SU-DHL-6 (cell line): Measurements from ENCODE around the gene ADARB2.

Experiments
- CTCF ChIP-seq: fragments of 200-600 bp; sonication (generic); IDR thresholded peaks from one replicate; pipeline ENCODE4 v1.5.1; 2017; ENCODE audit warnings: antibody characterized with exemption, mild to moderate bottlenecking, low read length, moderate library complexity; ENCODE audit not compliant: insufficient read depth, poor library complexity, severe bottlenecking
- EZH2phosphoT487 ChIP-seq: fragments of 200-600 bp; sonication (generic), shearing (Covaris generic); conservative IDR thresholded peaks from 2 replicates; pipeline ENCODE4 v1.6.1; 2018; ENCODE audit warnings: mild to moderate bottlenecking, antibody characterized with exemption, low read length, moderate library complexity, mixed read lengths

DNA sequence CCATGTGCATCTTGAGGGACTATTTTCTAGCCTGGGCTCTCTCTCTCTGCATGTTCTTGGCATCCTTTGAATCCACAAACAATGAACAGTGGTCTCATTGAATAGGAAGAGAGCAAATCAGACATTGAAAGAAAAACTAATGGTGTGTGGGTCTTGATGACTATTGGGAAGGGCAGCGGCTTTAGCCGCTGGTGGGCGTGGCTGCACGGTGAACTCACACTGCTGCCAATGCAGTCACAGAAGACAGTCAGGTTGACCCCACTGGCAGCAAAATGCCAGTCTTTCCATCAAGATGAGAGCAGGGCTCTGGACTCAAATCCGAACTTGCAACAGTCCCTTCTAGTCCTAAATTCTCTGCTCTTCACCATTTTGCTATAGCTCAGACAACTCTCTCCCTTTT lies 91.0 kb downstream of the ADARB2 start:
- TF ChIP-seq CTCF (no peak), EZH2phosphoT487 (no peak)
